Type B pancreatic cell (in vitro differentiated cells): ENCODE measurements around the gene SDK2. TPM values are rescaled to one million over a fixed set of nuclear protein-coding genes. Genes with fewer than 3 reads are reported as not detected.

Source experiments
- DNase-seq: peaks from one replicate; pipeline ENCODE4 v3.0.0; 2021; ENCODE audit warnings: mixed read lengths; ENCODE audit not compliant: unreplicated experiment; ENCODE audit errors: extremely low spot score
- H3K27ac Mint-ChIP-seq: 2 replicates; pipeline ENCODE4 v1.8.0; 2021; ENCODE audit warnings: mild to moderate bottlenecking, mixed read lengths
- H3K27me3 Mint-ChIP-seq: 2 replicates; pipeline ENCODE4 v1.8.0; 2021; ENCODE audit warnings: mixed read lengths
- H3K36me3 Mint-ChIP-seq: 2 replicates; pipeline ENCODE4 v1.8.0; 2021; ENCODE audit warnings: mixed read lengths
- H3K4me1 Mint-ChIP-seq: one replicate; pipeline ENCODE4 v1.8.0; 2021; ENCODE audit warnings: mixed read lengths; ENCODE audit not compliant: unreplicated experiment
- H3K4me3 Mint-ChIP-seq: 2 replicates; pipeline ENCODE4 v1.8.0; 2021; ENCODE audit warnings: mild to moderate bottlenecking, mixed read lengths
- H3K9me3 Mint-ChIP-seq: 2 replicates; pipeline ENCODE4 v1.8.0; 2021; ENCODE audit warnings: mixed read lengths
- CTCF ChIP-seq: fragments of 200-600 bp; sonication (generic); conservative IDR thresholded peaks from 2 replicates; pipeline ENCODE4 v1.5.0; 2021; ENCODE audit warnings: antibody characterized with exemption, mild to moderate bottlenecking
- total RNA-seq: library from RNA; stranded (reverse); gene quantifications from 2 replicates; pipeline ENCODE4 v1.2.1, GENCODE V29; 2021; ENCODE audit warnings: low replicate concordance

The SDK2 gene
- total RNA-seq, 1 donor from 2014 or later, result 47.3 TPM

GRCh38 chr17:73639322-73639721 is 4.9 kb downstream of the SDK2 start:
- H3K27me3 Mint-ChIP-seq, result peaks cover 18% of the 10 kb centered on the region
- H3K36me3 Mint-ChIP-seq, result peaks cover 3% of the 10 kb centered on the region
- no peaks in the 10 kb centered on the region for H3K9me3 Mint-ChIP-seq
- no peak overlapping the region for H3K4me3 Mint-ChIP-seq
- no peak for DNase-seq
- H3K27ac Mint-ChIP-seq, result no peak overlapping the region
- TF ChIP-seq CTCF, result no peak
- peaks cover 44% of the 10 kb centered on the region for H3K4me1 Mint-ChIP-seq

GRCh38 chr17:73638556-73638955 is 5.7 kb downstream of the SDK2 start:
- no peak for TF ChIP-seq CTCF
- no peak for DNase-seq
- H3K27ac Mint-ChIP-seq, result no peak overlapping the region
- H3K4me3 Mint-ChIP-seq, result no peak overlapping the region
- peaks cover 5% of the 10 kb centered on the region for H3K36me3 Mint-ChIP-seq
- H3K9me3 Mint-ChIP-seq, result no peaks in the 10 kb centered on the region
- peaks cover 15% of the 10 kb centered on the region for H3K27me3 Mint-ChIP-seq
- peaks cover 44% of the 10 kb centered on the region for H3K4me1 Mint-ChIP-seq

- Mint-ChIP-seq H3K4me1 (peaks cover 42% of the 10 kb centered on the region), H3K36me3 (peaks cover 7% of the 10 kb centered on the region), H3K9me3 (no peaks in the 10 kb centered on the region), H3K27me3 (peaks cover 15% of the 10 kb centered on the region), H3K4me3 (no peak overlapping the region), H3K27ac (no peak overlapping the region)
- no peak for TF ChIP-seq CTCF
- no peak for DNase-seq
Measured at GRCh38 chr17:73637866-73638265, 6.4 kb downstream of the SDK2 start.

- Mint-ChIP-seq H3K36me3 (peaks cover 7% of the 10 kb centered on the region), H3K4me1 (peaks cover 28% of the 10 kb centered on the region), H3K9me3 (no peaks in the 10 kb centered on the region), H3K27ac (no peak overlapping the region), H3K27me3 (no peaks in the 10 kb centered on the region), H3K4me3 (no peak overlapping the region)
- no peak for DNase-seq
- TF ChIP-seq CTCF, result no peak
Measured at GRCh38 chr17:73635101-73635817, 9.0 kb downstream of the SDK2 start.

GRCh38 chr17:73634629-73635028 is 9.6 kb downstream of the SDK2 start:
- Mint-ChIP-seq H3K27ac (no peak overlapping the region), H3K36me3 (peaks cover 7% of the 10 kb centered on the region), H3K4me1 (peaks cover 24% of the 10 kb centered on the region), H3K27me3 (no peaks in the 10 kb centered on the region), H3K9me3 (no peaks in the 10 kb centered on the region), H3K4me3 (no peak overlapping the region)
- DNase-seq, result no peak
- no peak for TF ChIP-seq CTCF
